ENCODE results near the gene NDRG3. TPM values are rescaled to one million over a fixed set of nuclear protein-coding genes. Genes with fewer than 3 reads are reported as not detected.

NDRG3 gene
- total RNA-seq = 10 to 100 TPM; 21.3 to 23.3 TPM

GRCh38 chr20:36745927-36746659 lies at the start of gene NDRG3:
TSS of gene NDRG3 (minus strand) at chr20:36746090. CDS start at chr20:36721735, 24,355 bp downstream.

GRCh38 chr20:36773597-36774390 lies 27.9 kb upstream of the NDRG3 start, which contains the start of gene DSN1:
TSS of gene DSN1 (minus strand) at chr20:36773763. CDS start at chr20:36771458, 2,305 bp downstream.

GRCh38 chr20:36645998-36646397 lies 99.9 kb downstream of the NDRG3 start, which contains the start of gene SLA2:
TSS of gene SLA2 (minus strand) at chr20:36646196. CDS start at chr20:36641335, 4,861 bp downstream.

GRCh38 chr20:36605399-36606157 lies 140.3 kb downstream of the NDRG3 start, which contains the start of gene RAB5IF:
TSS of gene RAB5IF (plus strand) at chr20:36605779. CDS start at chr20:36605952, 173 bp downstream.

Small RNAs within 50 kb of the gene (small RNA-seq; reads per million reads assigned to genes)
- gene RF00019 = 0 reads per million in 2 donors

Other genes with a start within 250 kb of the NDRG3 start
- gene MYL9, start 204.6 kb downstream of the NDRG3 start, total RNA-seq = 1 to 10 TPM; 5.5 to 7.3 TPM
- gene TGIF2, start 172.5 kb downstream of the NDRG3 start, total RNA-seq = 10 to 100 TPM; 15.1 to 18.0 TPM
- gene RAB5IF, start 140.3 kb downstream of the NDRG3 start, total RNA-seq = 100 to 1,000 TPM in 1 of 2 donors, 10 to 100 TPM in 1; 54.4 to 121 TPM
- not detected for gene SLA2, start 99.9 kb downstream of the NDRG3 start, total RNA-seq
- gene DSN1, start 27.7 kb upstream of the NDRG3 start, total RNA-seq = 10 to 100 TPM; 12.7 to 21.6 TPM
- gene TLDC2, start 130.0 kb upstream of the NDRG3 start, total RNA-seq = not detected
- 100 to 1,000 TPM in 1 of 2 donors, 10 to 100 TPM in 1; 82.9 to 156 TPM for gene SAMHD1, start 205.6 kb upstream of the NDRG3 start, total RNA-seq